A673 (cell line): ENCODE measurements around the gene NAT14. TPM values are rescaled to one million over a fixed set of nuclear protein-coding genes. Genes with fewer than 3 reads are reported as not detected.

ENCODE experiments used
- BruUV-seq: library from RNA; stranded (reverse); fragments of 400-500 nt; replicated peaks from 2 replicates; lab custom pipeline; 2021; lab: Mats Ljungman, UMichigan
- CTCF ChIA-PET: fragments of 300-600 bp; sonication (Branson Sonifier 250); formaldehyde crosslinking; loops from one replicate; lab custom pipeline; 2022; ENCODE audit warnings: antibody characterized with exemption; lab: Charles Lee
- POLR2A ChIA-PET: fragments of 300-600 bp; sonication (Branson Sonifier 250); formaldehyde crosslinking; loops from one replicate; lab custom pipeline; 2022; ENCODE audit warnings: antibody characterized with exemption; ENCODE audit not compliant: low non-redundant PET; lab: Charles Lee
- DNase-seq: peaks from one replicate; pipeline ENCODE4 v3.0.0-alpha.2; 2015; ENCODE audit warnings: low spot score
- H3K27ac ChIP-seq: fragments of 200-600 bp; sonication (generic); 2 replicates; pipeline ENCODE4 v1.5.1; 2016; ENCODE audit warnings: mixed run types, low read depth, mild to moderate bottlenecking, mixed read lengths, antibody characterized with exemption, low read length; ENCODE audit not compliant: poor library complexity, severe bottlenecking
- H3K27me3 ChIP-seq: fragments of 200-600 bp; sonication (generic); replicated peaks from 2 replicates; pipeline ENCODE4 v1.6.1; 2017; ENCODE audit warnings: mixed run types, low read depth, mild to moderate bottlenecking, mixed read lengths, antibody characterized with exemption, low read length; ENCODE audit not compliant: insufficient read depth, poor library complexity
- H3K36me3 ChIP-seq: fragments of 200-600 bp; sonication (generic); 2 replicates; pipeline ENCODE4 v1.6.1; 2016; ENCODE audit warnings: mixed run types, mild to moderate bottlenecking, mixed read lengths, antibody characterized with exemption, low read length; ENCODE audit not compliant: insufficient read depth, poor library complexity, severe bottlenecking
- H3K4me1 ChIP-seq: fragments of 200-600 bp; sonication (generic); 2 replicates; pipeline ENCODE4 v1.6.1; 2017; ENCODE audit warnings: mixed run types, mild to moderate bottlenecking, mixed read lengths, antibody characterized with exemption, low read length; ENCODE audit not compliant: insufficient read depth, poor library complexity, severe bottlenecking
- H3K4me3 ChIP-seq: fragments of 200-600 bp; sonication (generic); 2 replicates; pipeline ENCODE4 v1.5.1; 2016; ENCODE audit warnings: low read depth, mixed run types, mild to moderate bottlenecking, mixed read lengths, low read length; ENCODE audit not compliant: poor library complexity, severe bottlenecking
- H3K9me3 ChIP-seq: fragments of 200-600 bp; sonication (generic); 2 replicates; pipeline ENCODE4 v1.6.1; 2016; ENCODE audit warnings: mixed run types, low read depth, mild to moderate bottlenecking, mixed read lengths, antibody characterized with exemption, low read length; ENCODE audit not compliant: poor library complexity, severe bottlenecking
- EZH2 ChIP-seq: fragments of 200-600 bp; sonication (generic); IDR thresholded peaks from 2 replicates; pipeline ENCODE4 v1.6.1; 2017; ENCODE audit warnings: borderline replicate concordance, low read depth, mild to moderate bottlenecking, mixed read lengths, antibody characterized with exemption, low read length; ENCODE audit not compliant: poor library complexity, severe bottlenecking
- intact Hi-C: fragments of 100-400 bp; cut with micrococcal nuclease; formaldehyde crosslinking; loops from one replicate; pipeline ENCODE4 v1.10.0; 2022; ENCODE audit not compliant: unreplicated experiment
- total RNA-seq: library from RNA; stranded (reverse); gene quantifications from 2 replicates; pipeline ENCODE4 v1.2.3, GENCODE V29; 2021
- TF ChIP-seq, protein P1 (sequence below): fragments of 300-800, 200-600 bp; sonication (generic); conservative IDR thresholded peaks from 2 replicates; pipeline ENCODE4 v1.5.1; 2017; ENCODE audit warnings: low read depth, mild to moderate bottlenecking, antibody characterized with exemption, low read length, moderate library complexity, mixed read lengths

The NAT14 gene
- total RNA-seq, 1 experiment from 2014 or later = 55.1 TPM

DNA sequence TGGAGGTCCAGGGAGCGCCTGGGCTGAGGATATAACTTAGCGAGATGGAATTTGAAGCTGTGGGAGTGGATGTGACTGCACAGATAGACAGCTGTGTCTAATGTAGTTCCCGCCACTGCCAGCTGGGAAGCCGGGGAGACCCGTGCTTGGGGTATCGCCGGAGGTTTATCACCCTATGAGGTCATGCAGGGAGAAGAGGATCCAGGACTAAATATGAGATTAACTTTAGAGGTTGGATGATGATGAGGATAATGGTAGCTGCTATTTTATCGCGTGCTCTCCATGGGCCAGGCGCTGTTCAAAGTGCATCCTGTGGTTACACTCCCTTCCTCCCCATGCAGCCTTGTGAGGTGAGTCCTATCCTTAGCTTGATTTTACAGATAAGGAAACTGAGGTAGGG lies 23.1 kb downstream of the NAT14 start:
- no peaks in the 10 kb centered on the region for H3K4me1 ChIP-seq
- ChIA-PET CTCF (no interaction called here), POLR2A (no interaction called here)

GRCh38 chr19:55516878-55517620 lies 32.1 kb downstream of the NAT14 start:
- POLR2A ChIA-PET = no interaction called here
- DNase-seq = peak; percentile 93
- peak overlapping the region; percentile 75 for H3K27ac ChIP-seq

More for the DNA sequence above, 23.1 kb downstream of the NAT14 start:
- H3K9me3 ChIP-seq = no peaks in the 10 kb centered on the region
- no peak overlapping the region for H3K27ac ChIP-seq
- intact Hi-C loops = no loop called here
- no TSS peak for BruUV-seq
- no peaks in the 10 kb centered on the region for H3K36me3 ChIP-seq
- TF ChIP-seq EZH2 = no peak
- TF ChIP-seq, protein P1, sequence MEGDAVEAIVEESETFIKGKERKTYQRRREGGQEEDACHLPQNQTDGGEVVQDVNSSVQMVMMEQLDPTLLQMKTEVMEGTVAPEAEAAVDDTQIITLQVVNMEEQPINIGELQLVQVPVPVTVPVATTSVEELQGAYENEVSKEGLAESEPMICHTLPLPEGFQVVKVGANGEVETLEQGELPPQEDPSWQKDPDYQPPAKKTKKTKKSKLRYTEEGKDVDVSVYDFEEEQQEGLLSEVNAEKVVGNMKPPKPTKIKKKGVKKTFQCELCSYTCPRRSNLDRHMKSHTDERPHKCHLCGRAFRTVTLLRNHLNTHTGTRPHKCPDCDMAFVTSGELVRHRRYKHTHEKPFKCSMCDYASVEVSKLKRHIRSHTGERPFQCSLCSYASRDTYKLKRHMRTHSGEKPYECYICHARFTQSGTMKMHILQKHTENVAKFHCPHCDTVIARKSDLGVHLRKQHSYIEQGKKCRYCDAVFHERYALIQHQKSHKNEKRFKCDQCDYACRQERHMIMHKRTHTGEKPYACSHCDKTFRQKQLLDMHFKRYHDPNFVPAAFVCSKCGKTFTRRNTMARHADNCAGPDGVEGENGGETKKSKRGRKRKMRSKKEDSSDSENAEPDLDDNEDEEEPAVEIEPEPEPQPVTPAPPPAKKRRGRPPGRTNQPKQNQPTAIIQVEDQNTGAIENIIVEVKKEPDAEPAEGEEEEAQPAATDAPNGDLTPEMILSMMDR = no peak
- no peaks in the 10 kb centered on the region for H3K27me3 ChIP-seq
- H3K4me3 ChIP-seq = no peak overlapping the region
- no peak for DNase-seq

GRCh38 chr19:55519451-55520311 lies 34.7 kb downstream of the NAT14 start:
- H3K4me1 ChIP-seq = no peaks in the 10 kb centered on the region
- ChIA-PET CTCF (interaction anchor here (0.6 kb wide), 1 partner anchor 839 kb away, joined by 3 read pairs; no protein-coding TSS in a partner anchor), POLR2A (no interaction called here)
- intact Hi-C loops = no loop called here
- no peak overlapping the region for H3K27ac ChIP-seq
- H3K9me3 ChIP-seq = no peaks in the 10 kb centered on the region
- H3K36me3 ChIP-seq = no peaks in the 10 kb centered on the region
- no TSS peak for BruUV-seq
- TF ChIP-seq EZH2 = no peak
- TF ChIP-seq, protein P1 = no peak
- peak; percentile 27 for DNase-seq
- no peaks in the 10 kb centered on the region for H3K27me3 ChIP-seq
- no peak overlapping the region for H3K4me3 ChIP-seq

More at GRCh38 chr19:55516878-55517620, 32.1 kb downstream of the NAT14 start:
- intact Hi-C loops = loop anchor here (1.0 to 2.0 kb wide), 2 partner anchors 89 to 114 kb away; no protein-coding TSS in a partner anchor
- Histone ChIP-seq H3K4me3 (peak overlapping the region; percentile 48), H3K36me3 (no peaks in the 10 kb centered on the region), H3K9me3 (no peaks in the 10 kb centered on the region), H3K27me3 (no peaks in the 10 kb centered on the region), H3K4me1 (no peaks in the 10 kb centered on the region)
- TF ChIP-seq, protein P1 = peak; percentile 93
- no peak for TF ChIP-seq EZH2
- no TSS peak for BruUV-seq
- CTCF ChIA-PET = interaction anchor here (0.6 kb wide), 1 partner anchor 115 kb away, joined by 11 read pairs; no protein-coding TSS in a partner anchor
